GM10847 (cell line): Measurements from ENCODE around the gene PEG3.

ENCODE experiments used
- POLR2A ChIP-seq: IDR thresholded peaks from 2 replicates; pipeline ENCODE4 v1.6.1; 2011; ENCODE audit not compliant: insufficient read length; ENCODE audit errors: extremely low read depth

The PEG3 gene

GRCh38 chr19:56848166-56848565 lies 7.6 kb upstream of the PEG3 start:
- TF ChIP-seq POLR2A, result no peak

GRCh38 chr19:56842412-56842811 lies 1.9 kb upstream of the PEG3 start:
- TF ChIP-seq POLR2A, result no peak

GRCh38 chr19:56841193-56841543 lies 642 bp upstream of the PEG3 start:
- TF ChIP-seq POLR2A, result no peak

GRCh38 chr19:56839652-56840450 lies 675 bp downstream of the PEG3 start:
- no peak for TF ChIP-seq POLR2A

- no peak for TF ChIP-seq POLR2A
These were observed 1.4 kb downstream of the PEG3 start for GRCh38 chr19:56838909-56839651.

GRCh38 chr19:56838024-56838908 lies 2.3 kb downstream of the PEG3 start:
- TF ChIP-seq POLR2A, result no peak

GRCh38 chr19:56837492-56838023 lies 3.0 kb downstream of the PEG3 start:
- TF ChIP-seq POLR2A, result no peak

GRCh38 chr19:56837004-56837403 lies 3.5 kb downstream of the PEG3 start:
- TF ChIP-seq POLR2A, result no peak

- TF ChIP-seq POLR2A, result no peak
These were observed 4.5 kb downstream of the PEG3 start for GRCh38 chr19:56836059-56836458.

GRCh38 chr19:56835401-56835800 lies 5.1 kb downstream of the PEG3 start:
- TF ChIP-seq POLR2A, result no peak

- no peak for TF ChIP-seq POLR2A
These were observed 5.8 kb downstream of the PEG3 start for GRCh38 chr19:56834564-56835375.

- TF ChIP-seq POLR2A, result no peak
These were observed 8.1 kb downstream of the PEG3 start for GRCh38 chr19:56832352-56832928.

- TF ChIP-seq POLR2A, result no peak
These were observed 9.3 kb downstream of the PEG3 start for GRCh38 chr19:56831255-56831654.

GRCh38 chr19:56829596-56829995 lies 10.9 kb downstream of the PEG3 start:
- TF ChIP-seq POLR2A, result no peak
